ENCODE results near the gene ZDHHC18. TPM values are rescaled to one million over a fixed set of nuclear protein-coding genes. Genes with fewer than 3 reads are reported as not detected.

ZDHHC18 gene
- total and polyA plus RNA-seq, 2 of the 8 experiments (the other 6 are each of a cell fraction or from before 2014, with no cell fraction given) = 29.7 to 49.8 TPM

- Histone ChIP-seq H3K9ac (replicated peaks in 1 of 4; ENCODE audit: extremely low read depth in 1 of 4, low read depth in 3 of 4, low read length in 3 of 4) (peak overlapping the region in 3 of 4 experiments; percentile 73 to 86 (median 74); a peak in 6 of 7 replicates), H2BK120ac (replicated peaks; ENCODE audit: low read depth, low read length) (peak overlapping the region; percentile 13), H3K23me2 (ENCODE audit: low read depth, low read length) (peaks cover 14% of the 10 kb centered on the region), H3K18ac (ENCODE audit: extremely low read depth, low read length) (peak overlapping the region; percentile 81), H3K4ac (replicated peaks; ENCODE audit: insufficient read length, low read depth, low read length) (no peak overlapping the region), H3K14ac (ENCODE audit: insufficient read length) (no peak overlapping the region), H3K27ac (ENCODE audit: low read depth, low read length) (peak overlapping the region; percentile 81), H3K4me1 (replicated peaks in 1 of 4; ENCODE audit: control insufficient read depth in 3 of 4, insufficient read depth in 4 of 4, low read length in 3 of 4) (peaks cover 7 to 19% (median 13%) of the 10 kb centered on the region in 4 experiments; a peak in 6 of 7 replicates), H2BK5ac (ENCODE audit: low read depth, low read length) (peak overlapping the region; percentile 72; the same call in 1 of the 2 replicates), H4K20me1 (replicated peaks in 1 of 2; ENCODE audit: control insufficient read depth in 1 of 2, insufficient read depth in 2 of 2, low read length in 2 of 2) (no peaks in the 10 kb centered on the region), H3K36me3 (ENCODE audit: control insufficient read depth in 2 of 4, insufficient read depth in 4 of 4, low read length in 3 of 4) (peaks cover 0 to 7% (median under 1%) of the 10 kb centered on the region in 4 experiments; a peak in 1 of 8 replicates), H2BK20ac (ENCODE audit: low read length) (no peak overlapping the region; the same call in 1 of the 2 replicates), H2BK12ac (ENCODE audit: low read depth, low read length) (peak overlapping the region; percentile 86), H3K79me1 (ENCODE audit: low read depth, low read length) (no peaks in the 10 kb centered on the region), H3K56ac (replicated peaks; ENCODE audit: insufficient read length, low read depth, low read length) (no peak overlapping the region), H2AK5ac (ENCODE audit: low read depth, low read length) (no peak overlapping the region), H3K4me3 (ENCODE audit: extremely low read depth in 1 of 4, insufficient read depth in 2 of 4, low read depth in 3 of 4, low read length in 4 of 4) (peak overlapping the region; percentile 63 to 84 (median 73)), H4K5ac (ENCODE audit: insufficient read length, low read depth, low read length) (peak overlapping the region; percentile 81), H2AFZ (ENCODE audit: low read length) (no peak overlapping the region), H3K79me2 (ENCODE audit: control insufficient read depth in 1 of 2, insufficient read depth in 2 of 2, low read length in 2 of 2) (no peaks in the 10 kb centered on the region), H4K8ac (ENCODE audit: extremely low read depth, insufficient read depth, low read length) (no peak overlapping the region), H3K4me2 (ENCODE audit: insufficient read depth in 1 of 2, low read depth in 2 of 2, low read length in 2 of 2) (peak overlapping the region; percentile 79 to 98), H4K91ac (replicated peaks; ENCODE audit: insufficient read length, low read length) (peak overlapping the region; percentile 76), H3K9me3 (ENCODE audit: insufficient read depth in 2 of 2, low read depth in 1 of 2, low read length in 1 of 2) (no peaks in the 10 kb centered on the region), H3K27me3 (replicated peaks in 1 of 4; ENCODE audit: control insufficient read depth in 3 of 4, extremely low read depth in 1 of 4, insufficient read depth in 3 of 4, low read length in 3 of 4) (no peaks in the 10 kb centered on the region), H2BK15ac (ENCODE audit: low read length) (peak overlapping the region; percentile 32; the same call in 1 of the 2 replicates), H3K23ac (ENCODE audit: insufficient read length) (no peak overlapping the region)
- 0 out of 2 replicates have a peak, but pooled peaks have one; percentile 32 for TF ChIP-seq POLR2AphosphoS5 (IDR thresholded peaks at IDR 0.05; ENCODE audit: low read depth, low read length)
- peak; percentile 45; the same call in 1 of the 2 replicates for TF ChIP-seq TAF1 (IDR thresholded peaks at IDR 0.05; ENCODE audit: low read depth, low read length)
- peak; percentile 32; the same call in 1 of the 2 replicates for TF ChIP-seq TBP (IDR thresholded peaks at IDR 0.05; ENCODE audit: low read depth, low read length)
- TF ChIP-seq POU5F1 (IDR thresholded peaks at IDR 0.05; ENCODE audit: low read depth, low read length) = no peak
- no peak for TF ChIP-seq HDAC6 (IDR thresholded peaks at IDR 0.05; ENCODE audit: low read depth, low read length)
- TF ChIP-seq CTCF (IDR thresholded peaks at IDR 0.05; ENCODE audit: control extremely low read depth in 1 of 3, insufficient read depth in 1 of 3, low read depth in 1 of 3, low read length in 3 of 3) = peak in 1 of 3 experiments; percentile 13; a peak in 1 of 4 replicates
- 0 out of 2 replicates have a peak, but pooled peaks have one; percentile 25 for TF ChIP-seq RBBP5 (IDR thresholded peaks at IDR 0.05; ENCODE audit: borderline replicate concordance, low read depth, low read length)
- FAIRE-seq (no peak), DNase-seq (ENCODE audit: low read depth in 1 of 2, low spot score in 2 of 2) (peak in 1 of 2 experiments; percentile 63)
- ChIA-PET CTCF (ENCODE audit: partially characterized antibody) (interaction anchor here (0.7 to 6.9 kb wide), 5 partner anchors 13 to 184 kb away, joined by 3 to 61 read pairs (median 4); no protein-coding TSS in a partner anchor), POLR2A (ENCODE audit: partially characterized antibody) (interaction anchor here (1.0 to 11.6 kb wide), 9 partner anchors 8 to 184 kb away, joined by 3 to 118 read pairs (median 5); partner anchors contain the start of genes ARID1A and GPATCH3)
- WGBS, 2 experiments (ENCODE audit: extremely low coverage in 1 of 2, insufficient coverage in 1 of 2, insufficient read length in 1 of 2, insufficient replicate concordance in 2 of 2, low coverage in 1 of 2, low lambda C conversion rate in 2 of 2, missing lambda C conversion rate in 1 of 2) = 41% methylated on average over 12 of the region's 12 CpGs; no CpG with 5 or more reads in 1 of the 2 experiments
Measured at GRCh38 chr1:26786437-26787380, 39.8 kb upstream of the ZDHHC18 start.

Data from H1 (cell line).